RWPE2 (cell line): Measurements from ENCODE around the gene NACC1.

ENCODE experiments used
- ATAC-seq: fragments of 200-7000 bp; cut with Tn5 transposase; 3 replicates; pipeline ENCODE4 v1.9.1; 2021; ENCODE audit warnings: low read depth
- DNase-seq: peaks from one replicate; pipeline ENCODE4 v3.0.0-alpha.2; 2020; ENCODE audit warnings: low spot score
- H3K27ac ChIP-seq: fragments of 450-650 bp; 2 replicates; pipeline ENCODE4 v1.5.1; 2017; ENCODE audit warnings: mild to moderate bottlenecking; ENCODE audit not compliant: poor library complexity, severe bottlenecking
- H3K27me3 ChIP-seq: fragments of 250-450 bp; sonication (Bioruptor Pico); 2 replicates; pipeline ENCODE4 v1.5.1; 2021; ENCODE audit warnings: mild to moderate bottlenecking, moderate library complexity; ENCODE audit not compliant: insufficient read depth, poor library complexity, severe bottlenecking
- H3K36me3 ChIP-seq: fragments of 250-450 bp; sonication (Bioruptor Pico); 2 replicates; pipeline ENCODE4 v1.5.1; 2020; ENCODE audit warnings: low read depth, mild to moderate bottlenecking, moderate library complexity
- H3K4me1 ChIP-seq: fragments of 250-450 bp; sonication (Bioruptor Pico); 2 replicates; pipeline ENCODE4 v1.5.1; 2021; ENCODE audit warnings: mild to moderate bottlenecking, moderate library complexity; ENCODE audit not compliant: insufficient read depth, poor library complexity, severe bottlenecking
- H3K4me3 ChIP-seq: fragments of 250-450 bp; sonication (Bioruptor Pico); 2 replicates; pipeline ENCODE4 v1.5.1; 2021; ENCODE audit warnings: mild to moderate bottlenecking, moderate library complexity; ENCODE audit not compliant: severe bottlenecking
- H3K9me3 ChIP-seq: fragments of 250-450 bp; sonication (Bioruptor Pico); 2 replicates; pipeline ENCODE4 v1.5.1; 2021; ENCODE audit warnings: mild to moderate bottlenecking, moderate library complexity; ENCODE audit not compliant: severe bottlenecking
- TF ChIP-seq, protein P1 (sequence below): fragments of 450-650 bp; IDR thresholded peaks from one replicate; pipeline ENCODE4 v1.5.1; 2017; ENCODE audit warnings: mild to moderate bottlenecking, moderate library complexity; ENCODE audit not compliant: poor library complexity, severe bottlenecking

Gene NACC1

DNA sequence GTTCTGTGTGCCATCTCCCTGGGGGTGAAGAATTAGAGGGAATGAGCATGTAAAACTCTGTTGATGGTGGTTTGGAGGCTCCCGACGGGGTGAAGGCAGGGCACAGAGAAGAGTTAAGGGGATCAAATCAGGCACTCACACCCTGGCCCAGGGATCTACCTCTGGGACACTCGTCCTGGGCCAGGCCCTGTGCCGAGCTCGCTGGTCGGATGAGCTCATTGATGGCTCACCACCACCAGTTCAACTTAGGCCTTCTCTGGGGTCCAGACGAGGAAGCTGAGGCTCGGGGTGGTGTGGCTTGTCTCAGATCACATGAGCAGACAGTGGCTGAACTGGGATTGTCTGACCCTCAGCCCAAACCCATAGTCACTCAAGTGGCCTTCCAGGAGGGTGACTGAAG lies 1.6 kb downstream of the NACC1 start:
- ATAC-seq = no peak
- Histone ChIP-seq H3K36me3 (peaks cover 39% of the 10 kb centered on the region), H3K4me3 (no peak overlapping the region), H3K27me3 (no peaks in the 10 kb centered on the region), H3K4me1 (peaks cover 8% of the 10 kb centered on the region), H3K9me3 (no peaks in the 10 kb centered on the region), H3K27ac (peak overlapping the region; percentile 88)
- DNase-seq = no peak
- TF ChIP-seq, protein P1, sequence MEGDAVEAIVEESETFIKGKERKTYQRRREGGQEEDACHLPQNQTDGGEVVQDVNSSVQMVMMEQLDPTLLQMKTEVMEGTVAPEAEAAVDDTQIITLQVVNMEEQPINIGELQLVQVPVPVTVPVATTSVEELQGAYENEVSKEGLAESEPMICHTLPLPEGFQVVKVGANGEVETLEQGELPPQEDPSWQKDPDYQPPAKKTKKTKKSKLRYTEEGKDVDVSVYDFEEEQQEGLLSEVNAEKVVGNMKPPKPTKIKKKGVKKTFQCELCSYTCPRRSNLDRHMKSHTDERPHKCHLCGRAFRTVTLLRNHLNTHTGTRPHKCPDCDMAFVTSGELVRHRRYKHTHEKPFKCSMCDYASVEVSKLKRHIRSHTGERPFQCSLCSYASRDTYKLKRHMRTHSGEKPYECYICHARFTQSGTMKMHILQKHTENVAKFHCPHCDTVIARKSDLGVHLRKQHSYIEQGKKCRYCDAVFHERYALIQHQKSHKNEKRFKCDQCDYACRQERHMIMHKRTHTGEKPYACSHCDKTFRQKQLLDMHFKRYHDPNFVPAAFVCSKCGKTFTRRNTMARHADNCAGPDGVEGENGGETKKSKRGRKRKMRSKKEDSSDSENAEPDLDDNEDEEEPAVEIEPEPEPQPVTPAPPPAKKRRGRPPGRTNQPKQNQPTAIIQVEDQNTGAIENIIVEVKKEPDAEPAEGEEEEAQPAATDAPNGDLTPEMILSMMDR = no peak

DNA sequence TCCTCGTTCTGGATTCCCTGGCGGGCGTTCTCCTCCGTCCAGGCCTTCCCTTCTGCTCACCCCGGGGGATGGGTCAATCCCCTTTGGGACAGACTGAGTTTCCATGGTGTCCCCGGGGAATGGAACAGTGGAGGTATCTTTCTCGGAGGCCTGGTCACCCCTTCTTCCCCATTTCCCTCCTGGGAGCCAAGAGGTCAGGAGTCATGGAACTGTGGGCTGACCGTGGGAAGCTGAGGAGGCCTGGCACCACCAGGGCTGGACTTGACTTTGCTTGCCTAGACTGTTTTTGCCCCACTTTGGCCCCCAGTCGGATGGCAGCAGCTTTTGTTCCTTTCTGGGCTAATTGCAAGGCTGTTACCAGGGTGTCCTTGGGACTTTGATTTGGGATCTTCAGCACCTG lies 2.0 kb downstream of the NACC1 start:
- peaks cover 8% of the 10 kb centered on the region for H3K4me1 ChIP-seq

DNA sequence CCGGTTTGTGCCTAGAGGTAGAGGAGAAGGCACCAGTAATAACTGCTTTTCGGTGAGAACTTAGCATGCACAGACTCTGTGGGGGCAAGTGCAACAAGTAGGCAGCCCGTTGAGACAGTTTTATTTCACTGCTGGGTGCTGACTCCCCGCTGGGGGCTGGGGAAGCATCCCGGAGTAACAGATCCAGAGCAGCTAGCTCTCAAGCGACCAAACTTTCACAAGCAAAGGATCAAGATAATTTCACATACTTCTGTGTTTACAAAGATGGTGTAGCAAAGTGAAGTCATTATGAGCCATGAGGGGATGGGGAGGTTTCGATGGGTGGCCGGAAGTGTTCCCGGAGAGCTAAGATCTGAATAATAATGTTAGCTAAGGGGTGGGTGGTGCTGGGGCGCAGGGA lies 2.8 kb downstream of the NACC1 start:
- no peak for ATAC-seq
- Histone ChIP-seq H3K9me3 (no peaks in the 10 kb centered on the region), H3K27ac (peak overlapping the region; percentile 88), H3K4me1 (peaks cover 5% of the 10 kb centered on the region), H3K27me3 (no peaks in the 10 kb centered on the region), H3K36me3 (peaks cover 39% of the 10 kb centered on the region), H3K4me3 (no peak overlapping the region)
- DNase-seq = no peak
- TF ChIP-seq, protein P1 = no peak

More for the DNA sequence above, 2.0 kb downstream of the NACC1 start:
- ATAC-seq (no peak), DNase-seq (no peak)
- no peak overlapping the region for H3K4me3 ChIP-seq
- peak overlapping the region; percentile 88 for H3K27ac ChIP-seq
- TF ChIP-seq, protein P1 = no peak
- H3K36me3 ChIP-seq = peaks cover 36% of the 10 kb centered on the region
- no peaks in the 10 kb centered on the region for H3K27me3 ChIP-seq
- H3K9me3 ChIP-seq = no peaks in the 10 kb centered on the region

DNA sequence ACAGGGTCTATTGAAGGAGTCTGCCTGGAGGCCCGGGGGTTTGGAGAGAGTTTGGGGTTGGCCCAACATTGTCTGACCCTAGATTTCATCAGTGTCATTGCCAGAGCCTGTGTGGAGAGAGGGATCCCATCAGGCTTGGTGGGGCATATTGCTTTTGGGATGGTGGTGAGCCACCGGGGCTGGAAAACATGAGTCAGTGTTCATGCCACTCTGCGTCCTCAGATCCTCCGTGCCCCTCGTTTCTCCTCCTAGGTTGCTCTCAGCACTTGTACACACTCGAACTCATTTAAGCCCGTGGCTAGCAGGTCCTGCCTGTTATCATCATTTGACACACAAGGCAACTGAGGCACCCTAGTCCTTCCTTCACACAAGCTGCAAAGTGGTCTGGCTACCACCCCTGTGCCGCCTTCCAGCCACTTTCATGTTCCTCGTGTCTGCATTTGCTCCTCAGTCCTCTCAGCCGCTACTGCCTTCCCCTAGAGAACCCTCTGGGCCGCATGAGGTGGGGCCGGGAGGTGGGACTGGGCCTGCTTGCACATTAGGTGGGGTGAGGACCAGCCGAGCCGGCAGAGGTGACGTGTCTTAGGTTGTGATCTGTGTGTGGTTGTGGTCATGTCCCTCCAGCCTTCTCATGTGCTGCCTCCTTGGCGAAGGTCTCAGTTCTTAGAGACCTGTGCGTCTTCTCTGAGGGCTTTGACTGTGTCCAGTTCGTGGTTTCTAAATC lies 3.6 kb downstream of the NACC1 start:
- Histone ChIP-seq H3K27me3 (no peaks in the 10 kb centered on the region), H3K27ac (no peak overlapping the region), H3K4me1 (peaks cover 5% of the 10 kb centered on the region), H3K36me3 (peaks cover 48% of the 10 kb centered on the region), H3K9me3 (no peaks in the 10 kb centered on the region), H3K4me3 (no peak overlapping the region)
- ATAC-seq = no peak
- DNase-seq = no peak
- TF ChIP-seq, protein P1 = no peak

DNA sequence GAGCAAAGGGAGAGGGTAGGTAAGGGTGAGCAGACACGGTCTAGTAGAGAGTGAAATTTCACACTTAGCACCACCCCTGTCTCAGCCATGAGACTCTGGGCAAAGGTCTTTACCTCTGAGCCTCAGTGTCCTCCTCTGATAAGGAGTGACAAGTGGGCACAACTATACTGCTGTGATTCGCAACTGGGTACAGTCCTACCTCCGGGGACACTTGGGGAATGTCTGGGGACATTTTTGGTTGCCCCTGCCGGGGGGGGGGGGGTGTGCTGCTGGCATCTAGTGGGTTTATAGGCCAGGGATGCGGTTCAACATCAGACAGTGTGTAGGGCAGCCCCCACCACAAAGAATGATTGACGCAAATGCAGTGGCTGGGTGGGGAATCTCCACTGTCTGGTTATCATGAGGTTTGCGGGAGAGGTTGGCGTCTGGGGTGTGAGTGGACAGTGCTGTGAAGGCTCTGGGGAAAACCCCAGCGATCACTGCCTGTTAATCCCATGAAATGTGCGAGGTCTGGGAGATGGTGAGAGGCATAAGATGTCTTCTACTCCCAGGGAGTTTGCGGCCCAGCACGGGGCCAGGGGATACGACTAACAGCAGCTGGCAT lies 4.3 kb downstream of the NACC1 start:
- TF ChIP-seq, protein P1 = no peak
- no peaks in the 10 kb centered on the region for H3K27me3 ChIP-seq
- H3K27ac ChIP-seq = no peak overlapping the region
- peaks cover 50% of the 10 kb centered on the region for H3K36me3 ChIP-seq
- H3K4me3 ChIP-seq = no peak overlapping the region
- DNase-seq (no peak), ATAC-seq (no peak)
- no peaks in the 10 kb centered on the region for H3K9me3 ChIP-seq
- H3K4me1 ChIP-seq = peaks cover 5% of the 10 kb centered on the region
